HG03571 (cell line): ENCODE data around the gene M1AP.
"Not testable (repeated sequence)": the region's sequence is repeated elsewhere in the genome, so short reads cannot be mapped to it uniquely, and the experiment has no call there.

Experiments
- ATAC-seq: cut with Tn5 transposase; IDR thresholded peaks from one replicate; pipeline ENCODE4 v1.9.1; 2021; ENCODE audit not compliant: unreplicated experiment

Gene M1AP

GRCh38 chr2:74569686-74570085 lies 78.4 kb downstream of the M1AP start:
- no peak for ATAC-seq

GRCh38 chr2:74567881-74568280 lies 80.2 kb downstream of the M1AP start:
- ATAC-seq = no peak

- ATAC-seq = no peak
These were observed 81.4 kb downstream of the M1AP start for GRCh38 chr2:74566754-74567085.

- ATAC-seq = no peak
These were observed 81.9 kb downstream of the M1AP start for GRCh38 chr2:74566076-74566753.

GRCh38 chr2:74564222-74564621 lies 83.9 kb downstream of the M1AP start:
- ATAC-seq = no peak

- ATAC-seq = no peak
These were observed 85.9 kb downstream of the M1AP start for GRCh38 chr2:74562126-74562775.

GRCh38 chr2:74561022-74561421 lies 87.1 kb downstream of the M1AP start:
- not testable (repeated sequence) for ATAC-seq

GRCh38 chr2:74560591-74560990 lies 87.5 kb downstream of the M1AP start:
- no peak for ATAC-seq

- no peak for ATAC-seq
These were observed 88.2 kb downstream of the M1AP start for GRCh38 chr2:74559912-74560311.

- ATAC-seq = no peak
These were observed 89.6 kb downstream of the M1AP start for GRCh38 chr2:74558284-74559230.

GRCh38 chr2:74556831-74557370 lies 91.2 kb downstream of the M1AP start:
- no peak for ATAC-seq

GRCh38 chr2:74556159-74556558 lies 92.0 kb downstream of the M1AP start:
- no peak for ATAC-seq

- no peak for ATAC-seq
These were observed 92.5 kb downstream of the M1AP start for GRCh38 chr2:74555610-74556103.

GRCh38 chr2:74554820-74555531 lies 93.2 kb downstream of the M1AP start:
- ATAC-seq = no peak

GRCh38 chr2:74553892-74554819 lies 94.0 kb downstream of the M1AP start, which contains the start of the genes DOK1 and LOXL3:
TSS of gene DOK1 (plus strand) at chr2:74554720. CDS start at chr2:74554755, 35 bp downstream.
TSS of gene LOXL3 (minus strand) at chr2:74553942. CDS start at chr2:74552634, 1,308 bp downstream.
- ATAC-seq = peak; percentile 43

- ATAC-seq = no peak
These were observed 95.0 kb downstream of the M1AP start for GRCh38 chr2:74552914-74553811.

GRCh38 chr2:74551942-74552913 lies 95.9 kb downstream of the M1AP start:
- ATAC-seq = no peak
